ENCODE data around the gene SOX3.

SOX3 gene

DNA sequence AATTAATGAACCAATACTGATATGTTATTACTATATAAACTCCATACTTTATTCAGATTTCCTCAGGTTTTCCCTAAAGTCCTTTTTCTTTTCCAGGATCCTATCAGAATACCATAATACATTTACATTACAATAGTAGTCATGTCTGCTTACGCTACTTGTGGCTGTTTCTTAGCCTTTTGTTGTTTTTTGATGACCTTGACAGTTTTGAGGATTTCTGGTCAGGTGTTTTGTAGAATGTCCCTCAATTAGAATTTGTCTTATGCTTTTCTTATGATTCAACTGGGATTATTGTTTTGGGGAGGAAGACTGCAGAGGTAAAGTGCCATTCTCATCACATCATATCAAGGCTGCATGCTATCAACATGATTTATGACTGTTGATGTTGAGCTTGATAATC lies 9.1 kb downstream of the SOX3 start:
- DNase-seq (ENCODE audit: low read depth): no peak

DNA sequence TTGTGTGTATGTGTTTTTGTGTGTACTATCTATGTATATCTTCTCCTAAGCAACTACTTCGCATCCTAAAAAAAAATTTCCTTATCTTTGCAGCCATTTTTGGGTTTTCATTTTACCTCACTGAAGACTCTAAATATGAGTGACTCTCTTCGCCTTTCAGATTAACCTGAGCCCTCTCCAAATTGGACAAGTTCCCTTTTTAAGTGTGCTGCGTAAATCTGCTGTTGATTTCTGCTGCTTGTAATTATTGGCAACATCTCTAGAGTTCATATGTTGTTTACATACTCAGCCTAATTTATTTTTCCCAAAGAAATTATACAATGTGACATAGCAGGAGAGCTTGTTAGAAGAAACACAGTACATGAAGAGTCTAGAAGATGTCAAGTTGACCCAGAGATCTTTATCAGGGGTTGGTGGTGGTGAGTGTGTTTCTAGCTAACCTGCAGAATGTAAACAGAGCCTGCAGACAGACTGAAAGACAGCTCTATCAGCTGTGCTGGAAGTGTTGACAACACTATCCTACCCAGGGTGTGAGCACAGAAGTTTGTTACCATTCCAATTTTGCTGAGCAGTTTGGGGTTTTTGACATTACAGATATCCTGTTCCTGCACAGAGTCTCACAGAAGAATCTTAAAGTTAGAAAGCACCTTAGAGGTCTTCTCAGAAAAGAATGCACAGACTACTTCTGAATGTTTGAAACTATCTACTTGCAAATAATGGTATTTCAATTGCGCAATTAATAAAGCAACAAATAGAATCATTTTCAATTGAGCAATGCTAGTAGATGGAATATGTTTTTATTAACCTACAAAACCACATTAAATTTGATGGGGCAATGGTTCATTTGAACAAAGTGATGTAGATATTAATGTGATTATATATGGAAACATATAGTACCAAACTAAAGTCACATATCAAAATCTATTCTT lies 12.5 kb downstream of the SOX3 start:
- DNase-seq (ENCODE audit: low read depth): no peak

DNA sequence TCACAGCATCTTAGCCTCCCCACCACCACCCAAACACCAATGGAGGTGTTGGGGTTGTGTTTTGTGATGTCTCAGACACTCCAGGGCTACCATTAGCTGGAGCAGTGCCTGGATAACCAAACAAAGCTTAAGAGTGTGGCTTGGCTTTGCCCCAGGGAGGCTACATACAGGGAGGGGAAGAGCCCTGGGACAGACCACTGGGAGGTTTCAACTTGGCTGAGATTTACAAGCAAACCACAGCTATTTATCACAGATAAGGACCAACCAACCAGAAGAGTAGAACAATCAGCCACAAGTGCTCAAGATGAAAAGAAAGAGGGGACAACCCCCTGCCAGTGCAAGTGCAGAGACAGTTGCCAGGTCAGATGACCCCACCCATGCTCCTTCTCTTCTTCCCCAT lies 24.1 kb downstream of the SOX3 start:
- no peak for DNase-seq (ENCODE audit: low read depth)

DNA sequence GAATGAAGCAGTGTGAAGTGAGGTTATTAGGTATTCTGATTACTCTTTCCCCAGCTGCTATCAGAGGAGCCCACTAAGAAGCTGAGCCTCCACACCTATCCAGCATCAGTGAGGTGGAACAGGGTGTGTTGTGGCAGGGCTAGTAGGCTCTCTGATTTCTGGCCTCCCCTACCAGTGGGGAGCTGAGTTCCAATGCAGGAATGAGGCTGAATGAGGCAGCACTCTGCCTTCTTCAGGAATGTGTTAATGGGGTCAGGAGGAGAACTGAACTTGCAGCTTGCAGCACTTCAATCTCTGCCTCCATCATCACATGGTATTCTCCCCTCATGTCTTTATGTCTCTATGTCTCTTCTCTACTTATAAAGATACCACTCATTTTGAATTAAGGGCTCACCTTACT lies 26.9 kb downstream of the SOX3 start:
- no peak for DNase-seq (ENCODE audit: low read depth)

DNA sequence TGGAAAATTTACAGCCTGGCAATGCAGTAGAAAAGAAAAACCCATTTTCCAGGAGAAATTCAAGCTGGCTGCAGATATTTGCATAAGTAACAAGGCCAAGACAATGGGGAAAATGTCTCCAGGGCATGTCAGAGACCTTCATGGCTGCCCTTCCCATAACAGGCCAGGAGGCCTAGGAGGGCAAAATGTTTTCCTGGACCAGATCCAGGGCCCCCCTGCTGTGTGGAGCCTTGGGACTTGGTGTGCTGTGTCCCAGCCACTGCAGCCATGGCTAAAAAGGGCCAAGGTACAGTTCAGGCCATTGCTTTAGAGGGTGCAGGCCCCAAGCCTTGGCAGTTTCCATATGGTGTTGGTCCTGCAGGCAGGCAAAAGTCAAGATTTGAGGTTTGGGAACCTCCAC lies 29.8 kb downstream of the SOX3 start:
- no peak for DNase-seq (ENCODE audit: low read depth)

DNA sequence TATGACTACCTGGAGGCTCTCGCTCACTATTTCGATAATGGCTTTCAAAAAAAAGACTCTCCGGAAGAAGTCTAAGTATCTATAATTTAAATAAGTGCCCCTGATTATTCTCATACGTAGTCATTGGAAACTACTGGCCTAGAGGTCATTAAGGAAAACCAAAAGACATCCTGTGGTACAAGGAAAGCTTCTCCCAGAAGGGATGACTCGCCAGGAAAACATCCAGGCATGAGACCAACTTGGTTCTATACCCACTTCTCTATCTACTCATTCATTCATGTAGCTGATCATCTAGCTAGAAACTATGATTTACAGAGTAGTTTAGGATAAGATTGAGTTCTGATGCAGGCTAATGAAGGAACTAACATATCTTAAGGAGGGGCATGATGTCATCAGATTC lies 37.7 kb downstream of the SOX3 start:
- DNase-seq (ENCODE audit: low read depth): no peak

Data from fibroblast of gingiva (primary cell).